OCI-LY1 (cell line): Measurements from ENCODE around the gene PAGR1.

Experiments used
- H2AFZ ChIP-seq: fragments of 200-600 bp; sonication (generic), shearing (Covaris generic); 2 replicates; pipeline ENCODE4 v1.6.0; 2014; ENCODE audit warnings: antibody characterized with exemption, mild to moderate bottlenecking, low read length
- H3F3A ChIP-seq: fragments of 200-600 bp; sonication (generic), shearing (Covaris generic); 2 replicates; pipeline ENCODE4 v1.6.0; 2014; ENCODE audit warnings: mild to moderate bottlenecking, antibody characterized with exemption, low read length, moderate library complexity; ENCODE audit not compliant: insufficient read depth
- H3K27ac ChIP-seq: fragments of 200-600 bp; sonication (generic); 2 replicates; pipeline ENCODE4 v1.5.1; 2014; ENCODE audit warnings: low read length, mixed run types, mild to moderate bottlenecking, low read depth; ENCODE audit not compliant: poor library complexity, severe bottlenecking
- H3K27me3 ChIP-seq: fragments of 200-600 bp; sonication (generic); 2 replicates; pipeline ENCODE4 v1.6.0; 2014; ENCODE audit warnings: antibody characterized with exemption, mild to moderate bottlenecking, low read length, moderate library complexity; ENCODE audit not compliant: insufficient read depth
- H3K36me3 ChIP-seq: fragments of 200-600 bp; sonication (generic); 2 replicates; pipeline ENCODE4 v1.6.1; 2014; ENCODE audit warnings: mild to moderate bottlenecking, antibody characterized with exemption, low read length, moderate library complexity, mixed read lengths; ENCODE audit not compliant: insufficient read depth
- H3K4me1 ChIP-seq: fragments of 200-600 bp; sonication (generic); 2 replicates; pipeline ENCODE4 v1.5.1; 2014; ENCODE audit warnings: mild to moderate bottlenecking, low read length, moderate library complexity; ENCODE audit not compliant: insufficient read depth, severe bottlenecking
- H3K4me2 ChIP-seq: fragments of 200-600 bp; sonication (generic), shearing (Covaris generic); 2 replicates; pipeline ENCODE4 v1.6.1; 2014; ENCODE audit warnings: low read length
- H3K4me3 ChIP-seq: fragments of 200-600 bp; sonication (generic); 2 replicates; pipeline ENCODE4 v1.5.1; 2014; ENCODE audit warnings: low read length, low read depth, mild to moderate bottlenecking, mixed read lengths; ENCODE audit not compliant: poor library complexity, severe bottlenecking
- H3K79me2 ChIP-seq: fragments of 200-600 bp; shearing (Covaris generic); 2 replicates; pipeline ENCODE4 v1.6.1; 2016; ENCODE audit warnings: mixed run types, low read length, mixed read lengths; ENCODE audit not compliant: insufficient read depth
- H3K9ac ChIP-seq: fragments of 200-600 bp; sonication (generic), shearing (Covaris generic); 2 replicates; pipeline ENCODE4 v1.6.1; 2014; ENCODE audit warnings: mild to moderate bottlenecking, low read length, mixed read lengths
- H3K9me2 ChIP-seq: fragments of 200-600 bp; sonication (generic), shearing (Covaris generic); 2 replicates; pipeline ENCODE4 v1.6.1; 2014; ENCODE audit warnings: low read depth, mild to moderate bottlenecking, low read length, mixed read lengths
- H3K9me3 ChIP-seq: fragments of 200-600 bp; shearing (Covaris generic); 2 replicates; pipeline ENCODE4 v1.6.1; 2014; ENCODE audit warnings: low read length, mixed read lengths
- H4K20me1 ChIP-seq: fragments of 200-600 bp; sonication (generic), shearing (Covaris generic); 2 replicates; pipeline ENCODE4 v1.6.0; 2016; ENCODE audit warnings: mild to moderate bottlenecking, low read length; ENCODE audit not compliant: insufficient read depth
- EZH2 ChIP-seq: fragments of 200-600 bp; sonication (generic), shearing (Covaris generic); IDR thresholded peaks from 2 replicates; pipeline ENCODE4 v1.8.0; 2017; ENCODE audit warnings: borderline replicate concordance, mixed run types, mild to moderate bottlenecking, antibody characterized with exemption, low read length, moderate library complexity, mixed read lengths
- TF ChIP-seq, protein P1 (sequence below): fragments of 200-600 bp; sonication (generic), shearing (Covaris generic); IDR thresholded peaks from 2 replicates; pipeline ENCODE4 v1.5.1; 2017; ENCODE audit warnings: mild to moderate bottlenecking, antibody characterized with exemption, low read length, moderate library complexity, mixed read lengths

PAGR1 gene

DNA sequence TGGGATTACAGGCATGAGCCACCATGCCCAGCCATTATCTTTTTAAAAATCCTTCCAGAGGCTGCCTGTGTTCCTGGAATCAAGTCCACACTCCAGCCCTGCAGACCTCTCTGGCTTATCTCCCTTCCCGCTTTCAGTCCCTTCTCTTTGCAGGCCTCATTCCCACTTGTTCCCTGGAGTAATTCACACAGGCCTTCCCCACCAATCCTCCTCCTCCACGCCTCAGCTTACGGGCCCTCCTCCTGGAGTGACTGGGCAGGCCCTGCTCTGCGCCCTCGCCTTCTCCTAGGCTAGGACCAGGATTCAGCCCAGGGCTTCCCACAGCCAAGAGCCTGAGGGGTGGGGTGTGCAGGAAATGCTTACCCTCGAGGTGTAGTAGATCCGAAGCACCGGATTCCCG is 44.3 kb downstream of the PAGR1 start:
- Histone ChIP-seq H3K4me2 (no peak overlapping the region), H3K9ac (no peak overlapping the region)

DNA sequence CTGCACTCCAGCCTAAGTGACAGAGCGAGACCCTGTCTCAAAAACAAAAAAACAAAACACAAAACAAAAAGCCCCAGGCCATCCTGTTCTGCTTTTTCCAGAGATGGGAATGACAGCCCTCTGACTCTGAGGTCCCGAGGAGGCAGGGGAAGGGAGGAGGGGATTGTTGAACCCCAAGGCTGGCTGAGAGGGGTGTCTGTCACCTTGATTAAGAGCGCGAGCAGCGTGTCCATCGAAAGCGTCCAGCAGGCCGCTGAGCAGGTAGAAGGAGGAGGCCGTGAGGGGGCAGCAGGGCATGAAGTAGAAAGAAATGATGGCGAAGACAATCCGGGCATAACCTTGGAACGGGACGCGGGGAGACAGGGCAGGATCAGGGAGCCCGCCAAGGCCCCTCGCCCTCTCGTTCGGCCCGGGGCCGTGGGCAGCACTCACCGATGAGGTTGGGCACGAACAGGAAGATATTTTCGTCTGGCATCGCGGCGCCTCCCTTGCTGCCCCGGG is 46.5 kb downstream of the PAGR1 start:
- Histone ChIP-seq H3K36me3 (peaks cover 28% of the 10 kb centered on the region), H3K9me3 (no peaks in the 10 kb centered on the region), H4K20me1 (no peaks in the 10 kb centered on the region), H3K27me3 (0 out of 2 replicates have a peak, but pooled peaks cover under 1% of the 10 kb centered on the region), H3K4me1 (peaks cover 16% of the 10 kb centered on the region), H3F3A (no peaks in the 10 kb centered on the region), H3K4me2 (peak overlapping the region; percentile 90), H3K9ac (peak overlapping the region; percentile 88), H3K9me2 (no peaks in the 10 kb centered on the region), H3K79me2 (no peaks in the 10 kb centered on the region), H3K27ac (no peak overlapping the region), H2AFZ (no peak overlapping the region; the same call in 1 of the 2 replicates), H3K4me3 (peak overlapping the region; percentile 90)
- TF ChIP-seq, protein P1, sequence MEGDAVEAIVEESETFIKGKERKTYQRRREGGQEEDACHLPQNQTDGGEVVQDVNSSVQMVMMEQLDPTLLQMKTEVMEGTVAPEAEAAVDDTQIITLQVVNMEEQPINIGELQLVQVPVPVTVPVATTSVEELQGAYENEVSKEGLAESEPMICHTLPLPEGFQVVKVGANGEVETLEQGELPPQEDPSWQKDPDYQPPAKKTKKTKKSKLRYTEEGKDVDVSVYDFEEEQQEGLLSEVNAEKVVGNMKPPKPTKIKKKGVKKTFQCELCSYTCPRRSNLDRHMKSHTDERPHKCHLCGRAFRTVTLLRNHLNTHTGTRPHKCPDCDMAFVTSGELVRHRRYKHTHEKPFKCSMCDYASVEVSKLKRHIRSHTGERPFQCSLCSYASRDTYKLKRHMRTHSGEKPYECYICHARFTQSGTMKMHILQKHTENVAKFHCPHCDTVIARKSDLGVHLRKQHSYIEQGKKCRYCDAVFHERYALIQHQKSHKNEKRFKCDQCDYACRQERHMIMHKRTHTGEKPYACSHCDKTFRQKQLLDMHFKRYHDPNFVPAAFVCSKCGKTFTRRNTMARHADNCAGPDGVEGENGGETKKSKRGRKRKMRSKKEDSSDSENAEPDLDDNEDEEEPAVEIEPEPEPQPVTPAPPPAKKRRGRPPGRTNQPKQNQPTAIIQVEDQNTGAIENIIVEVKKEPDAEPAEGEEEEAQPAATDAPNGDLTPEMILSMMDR = peak; percentile 4; the same call in 1 of the 2 replicates
- no peak for TF ChIP-seq EZH2

More for the DNA sequence above, 44.3 kb downstream of the PAGR1 start:
- Histone ChIP-seq H3K36me3 (peaks cover 28% of the 10 kb centered on the region), H3K9me2 (no peaks in the 10 kb centered on the region), H3K27me3 (no peaks in the 10 kb centered on the region), H3K79me2 (no peaks in the 10 kb centered on the region), H3F3A (no peaks in the 10 kb centered on the region), H4K20me1 (no peaks in the 10 kb centered on the region), H3K27ac (no peak overlapping the region), H3K4me3 (no peak overlapping the region), H3K4me1 (peaks cover 16% of the 10 kb centered on the region), H3K9me3 (no peaks in the 10 kb centered on the region), H2AFZ (no peak overlapping the region)
- TF ChIP-seq, protein P1 = no peak
- no peak for TF ChIP-seq EZH2

DNA sequence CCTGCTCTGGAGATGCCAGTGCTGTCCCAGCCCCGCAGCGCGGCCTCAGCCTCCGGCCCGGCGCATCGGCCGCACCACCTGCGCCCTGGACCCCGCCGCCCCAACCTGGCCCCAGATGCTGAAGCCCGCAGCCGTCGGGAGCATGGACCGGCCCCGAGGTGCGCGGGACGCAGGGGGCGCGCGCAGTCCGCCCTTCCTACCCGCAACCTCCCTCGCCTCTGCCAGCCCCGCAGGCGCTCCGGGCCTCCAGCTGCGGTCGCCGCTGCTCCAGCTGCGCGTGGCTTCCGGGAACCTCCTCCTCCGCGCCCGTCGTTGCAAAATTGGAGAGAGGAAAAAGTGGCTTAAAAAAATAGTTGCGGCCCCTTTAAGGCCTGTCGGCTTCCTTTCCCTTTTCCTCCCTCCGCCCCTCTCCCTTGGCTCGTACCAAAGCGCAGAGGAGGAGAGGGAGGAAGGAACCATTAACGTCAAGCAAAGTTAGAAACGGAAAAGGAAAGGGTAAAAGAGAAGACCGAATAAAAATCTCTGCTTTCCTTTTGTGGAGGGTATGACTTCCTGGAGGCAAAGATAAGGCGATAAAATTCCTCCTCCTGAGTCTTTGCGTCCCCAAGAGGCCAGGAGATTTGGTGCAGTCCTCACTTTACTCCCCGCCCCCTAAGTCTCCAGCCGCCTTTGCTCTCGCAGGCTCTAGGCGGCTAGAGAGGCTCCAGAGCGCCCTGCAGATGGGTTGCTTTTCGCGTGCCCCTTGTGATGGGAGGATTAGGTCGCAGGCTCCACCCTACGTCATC is 47.1 kb downstream of the PAGR1 start, which contains the start of gene CDIPT:
Gene CDIPT (minus strand): TSS at position 343 of the 785 bp plus-strand sequence. CDS start 369 bp downstream, outside the sequence.
- Histone ChIP-seq H3K79me2 (no peaks in the 10 kb centered on the region), H3F3A (no peaks in the 10 kb centered on the region), H3K4me3 (peak within 1 kb of the TSS; percentile 90), H3K9me3 (no peaks in the 10 kb centered on the region), H3K4me2 (peak within 1 kb of the TSS; percentile 90), H3K36me3 (peaks cover 28% of the 10 kb centered on the region), H3K4me1 (peaks cover 16% of the 10 kb centered on the region), H2AFZ (peak within 1 kb of the TSS; percentile 69; the same call in 1 of the 2 replicates), H3K9ac (peak within 1 kb of the TSS; percentile 88), H3K9me2 (no peaks in the 10 kb centered on the region), H4K20me1 (no peaks in the 10 kb centered on the region), H3K27me3 (0 out of 2 replicates have a peak, but pooled peaks cover 5% of the 10 kb centered on the region), H3K27ac (peak within 1 kb of the TSS; percentile 72)
- TF ChIP-seq, protein P1 = peak; percentile 73
- TF ChIP-seq EZH2 = no peak
